ENCODE data around the gene BNC2. TPM values are rescaled to one million over a fixed set of nuclear protein-coding genes. Genes with fewer than 3 reads are reported as not detected.

The BNC2 gene
- total RNA-seq, 1 experiment from 2014 or later, result 43.6 TPM

DNA sequence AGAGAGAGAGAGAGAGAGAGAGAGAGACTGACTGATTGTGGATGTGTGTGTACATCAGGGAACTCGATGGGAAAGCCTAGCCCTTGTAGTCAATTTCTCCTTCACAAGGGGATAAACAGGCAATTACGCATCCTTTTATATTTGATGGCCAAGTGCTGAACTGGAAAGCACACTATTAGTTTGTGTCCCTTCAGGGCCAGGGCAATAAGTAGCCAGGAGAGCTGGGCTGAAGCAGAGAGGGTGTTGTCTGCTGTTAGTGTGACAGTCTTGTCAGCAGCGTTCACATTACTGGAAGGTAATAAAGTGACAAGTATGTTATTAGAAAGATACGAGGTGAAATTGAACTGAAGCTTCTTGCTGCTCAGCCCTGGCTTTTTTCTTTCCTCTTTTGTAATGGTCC lies 457.7 kb downstream of the BNC2 start:
- Histone ChIP-seq H2AK5ac (ENCODE audit: insufficient read length, low read length) (no peak overlapping the region), H3K4me2 (ENCODE audit: insufficient read depth, insufficient read length, low read length) (no peak overlapping the region), H3K79me1 (ENCODE audit: insufficient read depth, low read depth, low read length, poor library complexity, severe bottlenecking) (no peaks in the 10 kb centered on the region), H3K56ac (ENCODE audit: insufficient read length, low read depth, low read length) (no peak overlapping the region), H4K91ac (ENCODE audit: insufficient read length, low read depth, low read length) (no peak overlapping the region), H2AFZ (ENCODE audit: low read length) (no peak overlapping the region), H4K20me1 (ENCODE audit: control insufficient read depth, insufficient read depth, insufficient read length) (no peaks in the 10 kb centered on the region), H3K79me2 (ENCODE audit: insufficient read depth, low read length) (no peaks in the 10 kb centered on the region), H2BK15ac (ENCODE audit: low read depth, low read length) (no peak overlapping the region), H4K8ac (replicated peaks; ENCODE audit: insufficient read length, low read depth, low read length) (no peak overlapping the region), H3K23ac (ENCODE audit: insufficient read length, low read depth, low read length) (no peak overlapping the region), H3K14ac (ENCODE audit: insufficient read depth, low read length) (no peak overlapping the region), H3K27me3 (ENCODE audit: insufficient read depth, low read length) (no peaks in the 10 kb centered on the region), H3K9ac (ENCODE audit: extremely low read depth, insufficient read length, low read length) (no peak overlapping the region), H2BK120ac (ENCODE audit: low read depth, low read length, poor library complexity, severe bottlenecking) (no peak overlapping the region), H3K4ac (ENCODE audit: low read depth, low read length) (no peak overlapping the region), H2BK5ac (ENCODE audit: insufficient read length, low read length) (no peak overlapping the region), H3K4me1 (ENCODE audit: insufficient read depth, low read length) (no peaks in the 10 kb centered on the region), H3K23me2 (ENCODE audit: insufficient read length, low read depth, low read length, poor library complexity, severe bottlenecking) (no peaks in the 10 kb centered on the region), H3K9me3 (ENCODE audit: control insufficient read depth, low read depth, low read length) (no peaks in the 10 kb centered on the region), H3K27ac (ENCODE audit: insufficient read length, low read depth, low read length) (no peak overlapping the region), H4K5ac (ENCODE audit: insufficient read length, low read depth, low read length) (no peak overlapping the region), H3K18ac (ENCODE audit: insufficient read length, low read depth, low read length) (no peak overlapping the region), H3T11ph (ENCODE audit: low read length) (no peak overlapping the region), H2BK12ac (ENCODE audit: insufficient read length, low read depth, low read length) (no peak overlapping the region), H2BK20ac (ENCODE audit: low read depth, low read length, poor library complexity, severe bottlenecking) (no peak overlapping the region)
- Mint-ChIP-seq H3K4me1 (peaks cover 34 to 35% of the 10 kb centered on the region in 2 experiments), H3K27me3 (ENCODE audit: low read depth) (no peaks in the 10 kb centered on the region; the same call in 1 of the 2 replicates), H3K9me3 (no peaks in the 10 kb centered on the region), H3K27ac (no peak overlapping the region), H3K4me3 (no peak overlapping the region), H3K36me3 (ENCODE audit: insufficient read depth in 1 of 3, low read depth in 3 of 3) (peaks cover 0 to 4% (median 0%) of the 10 kb centered on the region in 3 experiments; a peak in 1 of 7 replicates)
- WGBS (ENCODE audit: extremely low coverage, insufficient read length, low lambda C conversion rate), result no CpG with 5 or more reads among the region's 4 CpGs
- TF ChIP-seq CTCF (conservative IDR thresholded peaks at IDR 0.05), result no peak
- no peak for DNase-seq

Data from H9 (cell line).